WTC11 (cell line): Measurements from ENCODE around the gene GPX3. TPM values are rescaled to one million over a fixed set of nuclear protein-coding genes. Genes with fewer than 3 reads are reported as not detected.

Experiments used
- ATAC-seq: fragments of 200-7000 bp; cut with Tn5 transposase; 2 replicates; pipeline ENCODE4 v1.10.0; 2021; ENCODE audit warnings: mild to moderate bottlenecking, moderate library complexity
- CTCF ChIA-PET: fragments of 300-600 bp; sonication (Branson Sonifier 250); formaldehyde crosslinking; loops from one replicate; lab custom pipeline; 2021; ENCODE audit warnings: antibody characterized with exemption; lab: Charles Lee
- POLR2A ChIA-PET: fragments of 350-600 bp; sonication (Branson Sonifier 250); formaldehyde crosslinking; loops from one replicate; lab custom pipeline; 2021; ENCODE audit warnings: antibody characterized with exemption; lab: Charles Lee
- DNase-seq: peaks from one replicate; pipeline ENCODE4 v3.0.0; 2021; ENCODE audit warnings: low spot score
- H3K27ac Mint-ChIP-seq: 2 replicates; pipeline ENCODE4 v1.8.0; 2021; ENCODE audit warnings: mixed read lengths
- H3K27me3 Mint-ChIP-seq: 2 replicates; pipeline ENCODE4 v1.8.0; 2021; ENCODE audit warnings: low read depth, mild to moderate bottlenecking, moderate library complexity, mixed read lengths
- H3K36me3 Mint-ChIP-seq: 2 replicates; pipeline ENCODE4 v1.8.0; 2021; ENCODE audit warnings: mixed read lengths
- H3K4me1 Mint-ChIP-seq: 2 replicates; pipeline ENCODE4 v1.8.0; 2022; ENCODE audit warnings: mixed read lengths
- H3K4me3 Mint-ChIP-seq: 2 replicates; pipeline ENCODE4 v1.8.0; 2021; ENCODE audit warnings: mild to moderate bottlenecking, moderate library complexity, mixed read lengths
- H3K9me3 Mint-ChIP-seq: 2 replicates; pipeline ENCODE4 v1.8.0; 2021; ENCODE audit warnings: mixed read lengths
- ATF1 ChIP-seq: sonication (generic); formaldehyde crosslinking; IDR thresholded peaks from 2 replicates; pipeline ENCODE4 v1.8.1; 2023; ENCODE audit warnings: mild to moderate bottlenecking, moderate library complexity, missing genetic modification reagents
- ATF3 ChIP-seq: sonication (generic); formaldehyde crosslinking; conservative IDR thresholded peaks from 2 replicates; pipeline ENCODE4 v1.8.1; 2022; ENCODE audit warnings: mild to moderate bottlenecking, missing genetic modification reagents
- CBFB ChIP-seq: sonication (generic); formaldehyde crosslinking; IDR thresholded peaks from 2 replicates; pipeline ENCODE4 v1.8.1; 2022; ENCODE audit warnings: mild to moderate bottlenecking, low read depth, missing genetic modification reagents
- CREM ChIP-seq: sonication (generic); formaldehyde crosslinking; IDR thresholded peaks from 2 replicates; pipeline ENCODE4 v1.8.1; 2022; ENCODE audit warnings: mild to moderate bottlenecking, missing genetic modification reagents, moderate library complexity
- E2F1 ChIP-seq: sonication (generic); formaldehyde crosslinking; IDR thresholded peaks from 2 replicates; pipeline ENCODE4 v1.8.0; 2022; ENCODE audit warnings: mild to moderate bottlenecking, missing genetic modification reagents
- E2F5 ChIP-seq: sonication (generic); formaldehyde crosslinking; IDR thresholded peaks from 2 replicates; pipeline ENCODE4 v1.8.1; 2022; ENCODE audit warnings: mild to moderate bottlenecking, moderate library complexity, missing genetic modification reagents
- ELF4 ChIP-seq: sonication (generic); formaldehyde crosslinking; IDR thresholded peaks from 2 replicates; pipeline ENCODE4 v1.8.1; 2022; ENCODE audit warnings: low read depth, mild to moderate bottlenecking, moderate library complexity, missing genetic modification reagents
- ESRRA ChIP-seq: sonication (generic); formaldehyde crosslinking; IDR thresholded peaks from 2 replicates; pipeline ENCODE4 v1.8.1; 2022; ENCODE audit warnings: mild to moderate bottlenecking, missing genetic modification reagents, borderline replicate concordance
- FOXK1 ChIP-seq: sonication (generic); formaldehyde crosslinking; IDR thresholded peaks from 2 replicates; pipeline ENCODE4 v1.8.0; 2022; ENCODE audit warnings: mild to moderate bottlenecking, moderate library complexity, missing genetic modification reagents
- GTF2I ChIP-seq: fragments of 250-450 bp; sonication (Bioruptor Pico); conservative IDR thresholded peaks from 2 replicates; pipeline ENCODE4 v1.4.0; 2021; ENCODE audit warnings: mild to moderate bottlenecking
- HMGA2 ChIP-seq: fragments of 250-450 bp; sonication (Bioruptor Pico); IDR thresholded peaks from 2 replicates; pipeline ENCODE4 v1.4.0; 2021; ENCODE audit warnings: mild to moderate bottlenecking, moderate library complexity
- HMGXB4 ChIP-seq: sonication (generic); formaldehyde crosslinking; IDR thresholded peaks from 2 replicates; pipeline ENCODE4 v1.8.1; 2023; ENCODE audit warnings: mild to moderate bottlenecking, moderate library complexity, missing genetic modification reagents
- JAZF1 ChIP-seq: fragments of 250-450 bp; sonication (Bioruptor Pico); IDR thresholded peaks from 2 replicates; pipeline ENCODE4 v1.9.0; 2021; ENCODE audit warnings: moderate library complexity, mild to moderate bottlenecking, inconsistent platforms
- MAX ChIP-seq: sonication (generic); formaldehyde crosslinking; IDR thresholded peaks from 2 replicates; pipeline ENCODE4 v1.8.0; 2022; ENCODE audit warnings: mild to moderate bottlenecking, missing genetic modification reagents
- NR1H2 ChIP-seq: sonication (generic); formaldehyde crosslinking; IDR thresholded peaks from 2 replicates; pipeline ENCODE4 v1.9.0; 2021; ENCODE audit warnings: mild to moderate bottlenecking, moderate library complexity, missing genetic modification reagents
- NR2C2 ChIP-seq: sonication (generic); formaldehyde crosslinking; IDR thresholded peaks from 2 replicates; pipeline ENCODE4 v1.8.0; 2022; ENCODE audit warnings: mild to moderate bottlenecking, missing genetic modification reagents
- RELA ChIP-seq: sonication (generic); formaldehyde crosslinking; IDR thresholded peaks from 2 replicates; pipeline ENCODE4 v1.8.1; 2022; ENCODE audit warnings: missing genetic modification reagents, mild to moderate bottlenecking, borderline replicate concordance
- STAT6 ChIP-seq: sonication (generic); formaldehyde crosslinking; conservative IDR thresholded peaks from 2 replicates; pipeline ENCODE4 v1.8.1; 2023; ENCODE audit warnings: mild to moderate bottlenecking, low read depth, missing genetic modification reagents, moderate library complexity
- TCF7 ChIP-seq: sonication (generic); formaldehyde crosslinking; IDR thresholded peaks from 2 replicates; pipeline ENCODE4 v1.8.0; 2022; ENCODE audit warnings: mild to moderate bottlenecking, low read depth, missing genetic modification reagents, moderate library complexity
- USF1 ChIP-seq: sonication (generic); formaldehyde crosslinking; IDR thresholded peaks from 2 replicates; pipeline ENCODE4 v1.8.0; 2022; ENCODE audit warnings: mild to moderate bottlenecking, missing genetic modification reagents
- USF2 ChIP-seq: sonication (generic); formaldehyde crosslinking; IDR thresholded peaks from 2 replicates; pipeline ENCODE4 v1.8.1; 2023; ENCODE audit warnings: mild to moderate bottlenecking, missing genetic modification reagents, moderate library complexity
- ZNF138 ChIP-seq: sonication (generic); formaldehyde crosslinking; conservative IDR thresholded peaks from 2 replicates; pipeline ENCODE4 v1.8.1; 2022; ENCODE audit warnings: mild to moderate bottlenecking, moderate library complexity, missing genetic modification reagents
- ZNF512 ChIP-seq: sonication (generic); formaldehyde crosslinking; IDR thresholded peaks from 2 replicates; pipeline ENCODE4 v1.8.1; 2022; ENCODE audit warnings: missing genetic modification reagents, borderline replicate concordance
- total RNA-seq: library from RNA; stranded (reverse); gene quantifications from 3 replicates; pipeline ENCODE4 v1.2.3, GENCODE V29; 2021

The GPX3 gene
- total RNA-seq, 1 experiment from 2014 or later: 24.5 TPM

- DNase-seq: no peak
- ChIA-PET CTCF (interaction anchor here (1.0 to 2.1 kb wide), 4 partner anchors 10 to 57 kb away, joined by 3 to 12 read pairs (median 6); no protein-coding TSS in a partner anchor), POLR2A (no interaction called here)
- H3K27me3 Mint-ChIP-seq: no peaks in the 10 kb centered on the region
- no peak overlapping the region for H3K27ac Mint-ChIP-seq
- H3K9me3 Mint-ChIP-seq: no peaks in the 10 kb centered on the region
- no peak overlapping the region for H3K4me3 Mint-ChIP-seq
- peaks cover 24% of the 10 kb centered on the region for H3K36me3 Mint-ChIP-seq
- no peak for ATAC-seq
- TF ChIP-seq GTF2I (no peak), HMGA2 (CRISPR knock-in tag) (no peak), E2F5 (CRISPR knock-in tag) (no peak), TCF7 (CRISPR knock-in tag) (no peak), ZNF138 (CRISPR knock-in tag) (no peak), E2F1 (CRISPR knock-in tag) (no peak), NR1H2 (CRISPR knock-in tag) (no peak), ESRRA (CRISPR knock-in tag) (no peak), CBFB (CRISPR knock-in tag) (no peak), ATF3 (no peak), ATF1 (no peak), JAZF1 (no peak), USF2 (CRISPR knock-in tag) (no peak), USF1 (CRISPR knock-in tag) (no peak), MAX (CRISPR knock-in tag) (no peak)
- no peaks in the 10 kb centered on the region for H3K4me1 Mint-ChIP-seq
Observed at GRCh38 chr5:151058301-151058700, 37.9 kb downstream of the GPX3 start.

GRCh38 chr5:151058891-151059489, 38.6 kb downstream of the GPX3 start:
- Mint-ChIP-seq H3K4me1 (no peaks in the 10 kb centered on the region), H3K9me3 (no peaks in the 10 kb centered on the region), H3K27ac (no peak overlapping the region), H3K36me3 (peaks cover 25% of the 10 kb centered on the region), H3K27me3 (no peaks in the 10 kb centered on the region), H3K4me3 (no peak overlapping the region)
- CTCF ChIA-PET: interaction anchor here (1.0 to 2.1 kb wide), 4 partner anchors 10 to 56 kb away, joined by 3 to 12 read pairs (median 6); no protein-coding TSS in a partner anchor
- POLR2A ChIA-PET: no interaction called here
- DNase-seq: no peak
- ATAC-seq: no peak
- no peak for TF ChIP-seq E2F1 (CRISPR knock-in tag)
- TF ChIP-seq FOXK1: no peak
- TF ChIP-seq CREM: no peak
- no peak for TF ChIP-seq ZNF512
- no peak for TF ChIP-seq HMGXB4
- no peak for TF ChIP-seq ELF4 (CRISPR knock-in tag)
- TF ChIP-seq RELA: no peak
- no peak for TF ChIP-seq ESRRA (CRISPR knock-in tag)
- no peak for TF ChIP-seq NR2C2 (CRISPR knock-in tag)
- no peak for TF ChIP-seq STAT6
- TF ChIP-seq JAZF1: no peak
